Right lobe of liver (tissue), 6 donors: ENCODE data around the gene HMGCL. TPM values are rescaled to one million over a fixed set of nuclear protein-coding genes. Genes with fewer than 3 reads are reported as not detected.

Source experiments
- ATAC-seq, 4 donors: fragments of 200-7000 bp; cut with Tn5 transposase; one replicate each; pipeline ENCODE4 v1.9.1; 2020; ENCODE audit warnings: mild to moderate bottlenecking in 4 of 4, moderate library complexity in 4 of 4
- DNase-seq, 3 donors: peaks; one replicate each; pipeline ENCODE4 v3.0.0-alpha.2; 2020
- H3K27ac ChIP-seq, 3 donors: fragments of 200-600 bp; one replicate each; pipeline ENCODE4 v1.8.0; 2022
- H3K27me3 ChIP-seq, 2 donors: fragments of 200-600 bp; one replicate each; pipeline ENCODE4 v1.8.0; 2022
- H3K36me3 ChIP-seq, 4 donors: fragments of 200-600 bp; sonication (generic) in 1 of 4; one replicate each; pipeline versions ENCODE4 v1.5.1 to v1.8.0; 2017 to 2022; ENCODE audit warnings: control low read depth in 1 of 4
- H3K4me1 ChIP-seq, 4 donors: fragments of 200-600 bp; sonication (generic) in 1 of 4; one replicate each; pipeline versions ENCODE4 v1.5.1 to v1.8.0; 2017 to 2022; ENCODE audit warnings: control low read depth in 1 of 4
- H3K4me3 ChIP-seq, 3 donors: fragments of 200-600 bp; one replicate each; pipeline ENCODE4 v1.8.0; 2022
- H3K9me3 ChIP-seq, 4 donors: fragments of 200-600 bp; sonication (generic) in 1 of 4; one replicate each; pipeline versions ENCODE4 v1.5.1 to v1.8.0; 2017 to 2022; ENCODE audit warnings: control low read depth in 1 of 4
- POLR2A ChIP-seq: fragments of 450-650 bp; IDR thresholded peaks from one replicate; pipeline ENCODE4 v1.6.1; 2017; ENCODE audit warnings: antibody characterized with exemption, mild to moderate bottlenecking
- WGBS: methylation state at CpG from one replicate; pipeline ENCODE4 v1.1.6; 2018; ENCODE audit warnings: low coverage, low lambda C conversion rate; ENCODE audit not compliant: insufficient coverage; ENCODE audit errors: missing lambda C conversion rate; 5-methylcytosine and 5-hydroxymethylcytosine counted together
- intact Hi-C, 2 donors: fragments of 100-400 bp; cut with DNase I; formaldehyde crosslinking; loops; one replicate each; pipeline versions ENCODE4 v1.11.2 to v1.14.1; 2022
- total RNA-seq, 6 experiments: library from RNA; depleted of rRNA in 2 of 6; stranded (reverse); fragments of >200 nt in 2 of 6; fragmentation: NEBNext Ultra II Directional in 3 of 6; extraction: Animal tissue kit (Norgen Biotek cat#: 25700) in 3 of 6; gene quantifications; one replicate each; pipeline versions ENCODE4 v1.1.0 to v1.2.4, GENCODE V29; 2016 to 2023
- TF ChIP-seq, protein P1 (sequence below), 4 donors: fragments of 200-600 bp in 3 of 4; fragments of 450-650 bp in 1 of 4; IDR thresholded peaks; one replicate each; pipeline versions ENCODE4 v1.5.1 to v1.8.0; 2016 to 2022; ENCODE audit warnings: antibody characterized with exemption in 4 of 4, mild to moderate bottlenecking in 2 of 4
- donor health status: DM: no; HTN: yes; CAD: no.
- donor health status: DM: no; HTN: no; CAD: no.
- donor health status: DM: no; HTN: no; CAD: no.
- donor health status: DM: no; HTN: yes; CAD: no.
- donor health status: DM: no; HTN: yes; CAD: no.

Gene HMGCL
- total RNA-seq, 6 experiments from 2014 or later = 143 to 178 (median 160) TPM

DNA sequence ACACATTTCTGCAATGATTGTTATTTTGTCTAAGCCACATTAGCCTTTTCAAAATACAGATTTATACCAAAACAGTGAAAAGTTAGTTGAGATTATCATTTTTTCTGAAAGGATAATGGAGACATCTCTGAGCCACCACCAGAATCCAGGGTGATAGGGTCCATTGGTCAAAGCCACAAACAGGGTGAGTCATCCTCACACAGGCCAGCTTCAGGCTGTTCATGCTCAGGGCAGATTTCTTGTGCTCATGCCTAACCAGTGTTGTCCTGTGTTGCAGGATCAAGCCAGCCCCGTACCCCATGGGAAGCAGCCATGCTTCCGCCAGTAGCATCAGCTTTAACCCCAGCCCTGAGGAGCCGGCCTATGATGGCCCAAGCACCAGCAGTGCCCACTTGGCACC is 68.6 kb downstream of the HMGCL start:
- intact Hi-C loops = loop anchor here in 1 of 2 donors (10.0 kb wide), 1 partner anchor 62 kb away; the partner anchor contains the start of gene RPL11
- TF ChIP-seq, protein P1, sequence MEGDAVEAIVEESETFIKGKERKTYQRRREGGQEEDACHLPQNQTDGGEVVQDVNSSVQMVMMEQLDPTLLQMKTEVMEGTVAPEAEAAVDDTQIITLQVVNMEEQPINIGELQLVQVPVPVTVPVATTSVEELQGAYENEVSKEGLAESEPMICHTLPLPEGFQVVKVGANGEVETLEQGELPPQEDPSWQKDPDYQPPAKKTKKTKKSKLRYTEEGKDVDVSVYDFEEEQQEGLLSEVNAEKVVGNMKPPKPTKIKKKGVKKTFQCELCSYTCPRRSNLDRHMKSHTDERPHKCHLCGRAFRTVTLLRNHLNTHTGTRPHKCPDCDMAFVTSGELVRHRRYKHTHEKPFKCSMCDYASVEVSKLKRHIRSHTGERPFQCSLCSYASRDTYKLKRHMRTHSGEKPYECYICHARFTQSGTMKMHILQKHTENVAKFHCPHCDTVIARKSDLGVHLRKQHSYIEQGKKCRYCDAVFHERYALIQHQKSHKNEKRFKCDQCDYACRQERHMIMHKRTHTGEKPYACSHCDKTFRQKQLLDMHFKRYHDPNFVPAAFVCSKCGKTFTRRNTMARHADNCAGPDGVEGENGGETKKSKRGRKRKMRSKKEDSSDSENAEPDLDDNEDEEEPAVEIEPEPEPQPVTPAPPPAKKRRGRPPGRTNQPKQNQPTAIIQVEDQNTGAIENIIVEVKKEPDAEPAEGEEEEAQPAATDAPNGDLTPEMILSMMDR (IDR thresholded peaks at IDR 0.05) = no peak
- no peak for TF ChIP-seq POLR2A
- ATAC-seq (peak in 2 of 4 donors; percentile 12 to 80), DNase-seq (no peak)
- H3K9me3 ChIP-seq = no peaks in the 10 kb centered on the region
- no peaks in the 10 kb centered on the region for H3K27me3 ChIP-seq
- H3K4me3 ChIP-seq = no peak overlapping the region
- peaks cover 30 to 94% (median 66%) of the 10 kb centered on the region in 4 donors for H3K36me3 ChIP-seq
- no peak overlapping the region for H3K27ac ChIP-seq
- 100% methylated on average over 1 of the region's 3 CpGs for WGBS
- peaks cover 0 to 6% (median under 1%) of the 10 kb centered on the region in 4 donors for H3K4me1 ChIP-seq

DNA sequence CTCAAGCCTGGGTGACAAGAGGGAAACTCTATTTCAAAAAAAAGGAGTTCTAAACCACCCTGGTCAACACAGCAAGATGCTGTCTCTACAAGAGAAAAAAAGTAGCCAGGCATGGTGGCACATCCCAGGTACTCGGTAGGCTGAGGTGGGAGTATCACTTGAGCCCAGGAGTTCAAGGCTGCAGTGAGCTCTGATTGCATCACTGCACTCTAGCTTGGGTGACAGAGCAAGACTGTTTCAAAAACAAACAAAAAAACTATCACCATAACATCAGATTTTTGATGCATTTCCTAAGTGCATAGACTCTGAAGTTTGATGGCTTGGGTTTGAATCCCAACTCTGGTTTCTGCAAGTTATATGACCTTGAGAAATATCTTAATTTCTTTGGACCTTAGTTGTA is 72.3 kb downstream of the HMGCL start:
- Histone ChIP-seq H3K36me3 (peaks cover 23 to 87% (median 56%) of the 10 kb centered on the region in 4 donors), H3K27ac (no peak overlapping the region), H3K4me1 (peaks cover 0 to 9% (median 0%) of the 10 kb centered on the region in 4 donors), H3K9me3 (no peaks in the 10 kb centered on the region), H3K4me3 (no peak overlapping the region), H3K27me3 (no peaks in the 10 kb centered on the region)
- ATAC-seq (peak in 2 of 4 donors; percentile 9 to 35), DNase-seq (no peak)
- intact Hi-C loops = loop anchor here in 1 of 2 donors (10.0 kb wide), 1 partner anchor 58 kb away; the partner anchor contains the start of gene RPL11
- TF ChIP-seq, protein P1 (IDR thresholded peaks at IDR 0.05) = no peak
- no peak for TF ChIP-seq POLR2A
- 33% methylated on average over 1 of the region's 1 CpG for WGBS

Other genes with a start within 250 kb of the HMGCL start
- gene RPL11, start 133.6 kb downstream of the HMGCL start, total RNA-seq = 100 to 1,000 TPM; 341 to 471 (median 405) TPM
- gene ELOA, start 82.0 kb downstream of the HMGCL start, total RNA-seq = 10 to 100 TPM; 21.1 to 42.2 (median 36.1) TPM
- gene PITHD1, start 47.0 kb downstream of the HMGCL start, total RNA-seq = 10 to 100 TPM; 22.9 to 34.7 (median 30.6) TPM
- 10 to 100 TPM; 28.1 to 69.8 (median 32.6) TPM for gene LYPLA2, start 34.3 kb downstream of the HMGCL start, total RNA-seq
- gene GALE, start 24.7 kb downstream of the HMGCL start, total RNA-seq = 10 to 100 TPM; 25.9 to 46.9 (median 42.0) TPM
- gene FUCA1, start 42.9 kb upstream of the HMGCL start, total RNA-seq = 10 to 100 TPM; 37.1 to 54.7 (median 45.1) TPM
- gene CNR2, start 87.9 kb upstream of the HMGCL start, total RNA-seq = under 1 TPM in 4 of 6 experiments, not detected in 2; 0.04 to 0.07 (median 0.06) TPM
- gene PNRC2, start 134.4 kb upstream of the HMGCL start, total RNA-seq = 10 to 100 TPM; 24.3 to 41.2 (median 33.4) TPM
- gene SRSF10, start 154.9 kb upstream of the HMGCL start, total RNA-seq = 10 to 100 TPM; 30.6 to 51.5 (median 43.1) TPM